ENCODE data around the gene MBOAT7. TPM values are rescaled to one million over a fixed set of nuclear protein-coding genes. Genes with fewer than 3 reads are reported as not detected.

Gene MBOAT7
- total and polyA plus RNA-seq, 2 donors from 2014 or later = 41.6 to 64.4 TPM

GRCh38 chr19:54201980-54202379 is 12.6 kb upstream of the MBOAT7 start:
- Histone ChIP-seq H3K27me3 (ENCODE audit: control insufficient read depth, insufficient read depth, low read length) (no peaks in the 10 kb centered on the region), H3K4me1 (ENCODE audit: control insufficient read depth in 2 of 3, insufficient read depth in 2 of 3, low read depth in 1 of 3, low read length in 3 of 3) (peaks cover 11 to 29% (median 22%) of the 10 kb centered on the region in 3 donors), H3K27ac (ENCODE audit: low read depth in 2 of 2, low read length in 2 of 2) (peak overlapping the region; percentile 4 to 95), H3K4me3 (ENCODE audit: low read length in 3 of 3) (peak overlapping the region in 2 of 3 donors; percentile 92 to 94), H3K36me3 (ENCODE audit: control insufficient read depth in 2 of 3, insufficient read depth in 3 of 3, low read length in 3 of 3) (peaks cover 19 to 36% (median 27%) of the 10 kb centered on the region in 3 donors), H3K9me3 (ENCODE audit: control insufficient read depth in 2 of 3, insufficient read depth in 1 of 3, low read length in 3 of 3) (no peaks in the 10 kb centered on the region), H3K9ac (ENCODE audit: low read length in 3 of 3) (peak overlapping the region in 1 of 3 donors; percentile 94)
- intact Hi-C loops (cut with DNase I) = no loop called here
- DNase-seq (peak in 1 of 5 donors; percentile 18), FAIRE-seq (no peak)
- no peak for TF ChIP-seq CTCF (IDR thresholded peaks at IDR 0.05; ENCODE audit: borderline replicate concordance, extremely low read depth, insufficient read depth)

DNA sequence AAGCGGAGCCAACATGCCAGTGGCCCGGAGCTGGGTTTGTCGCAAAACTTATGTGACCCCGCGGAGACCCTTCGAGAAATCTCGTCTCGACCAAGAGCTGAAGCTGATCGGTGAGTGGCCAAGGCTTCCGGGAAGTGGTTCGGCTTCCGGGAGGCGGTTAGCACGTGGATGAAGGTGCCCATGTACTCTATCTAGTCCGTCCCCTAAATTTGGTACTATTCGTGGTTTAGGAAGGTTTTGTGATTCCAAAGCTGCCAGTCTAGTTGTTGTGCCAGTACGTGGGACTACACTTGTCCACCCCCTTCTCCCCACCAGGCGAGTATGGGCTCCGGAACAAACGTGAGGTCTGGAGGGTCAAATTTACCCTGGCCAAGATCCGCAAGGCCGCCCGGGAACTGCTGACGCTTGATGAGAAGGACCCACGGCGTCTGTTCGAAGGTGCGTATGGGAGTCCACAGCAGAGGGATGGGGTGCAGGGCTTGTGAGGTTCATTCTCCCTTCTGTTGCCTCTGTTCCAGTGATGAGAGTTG is 11.9 kb upstream of the MBOAT7 start:
- FAIRE-seq (no peak), DNase-seq (peak in 1 of 5 donors; percentile 62)
- H3K9ac ChIP-seq (ENCODE audit: low read length in 3 of 3) = peak overlapping the region; percentile 72 to 94 (median 90)
- peak overlapping the region; percentile 84 to 94 (median 92) for H3K4me3 ChIP-seq (ENCODE audit: low read length in 3 of 3)
- intact Hi-C loops (cut with DNase I) = no loop called here
- TF ChIP-seq CTCF (IDR thresholded peaks at IDR 0.05; ENCODE audit: borderline replicate concordance, extremely low read depth, insufficient read depth) = no peak
- H3K4me1 ChIP-seq (ENCODE audit: control insufficient read depth in 2 of 3, insufficient read depth in 2 of 3, low read depth in 1 of 3, low read length in 3 of 3) = peaks cover 11 to 29% (median 22%) of the 10 kb centered on the region in 3 donors
- no peaks in the 10 kb centered on the region for H3K27me3 ChIP-seq (ENCODE audit: control insufficient read depth, insufficient read depth, low read length)
- peaks cover 19 to 29% (median 20%) of the 10 kb centered on the region in 3 donors for H3K36me3 ChIP-seq (ENCODE audit: control insufficient read depth in 2 of 3, insufficient read depth in 3 of 3, low read length in 3 of 3)
- no peaks in the 10 kb centered on the region for H3K9me3 ChIP-seq (ENCODE audit: control insufficient read depth in 2 of 3, insufficient read depth in 1 of 3, low read length in 3 of 3)
- H3K27ac ChIP-seq (ENCODE audit: low read depth in 2 of 2, low read length in 2 of 2) = peak overlapping the region; percentile 95 to 97

GRCh38 chr19:54199401-54199800 is 10.0 kb upstream of the MBOAT7 start:
- intact Hi-C loops (cut with DNase I) = no loop called here
- H3K27ac ChIP-seq (ENCODE audit: low read depth in 2 of 2, low read length in 2 of 2) = no peak overlapping the region
- no peak for FAIRE-seq
- peaks cover 7 to 16% (median 13%) of the 10 kb centered on the region in 3 donors for H3K36me3 ChIP-seq (ENCODE audit: control insufficient read depth in 2 of 3, insufficient read depth in 3 of 3, low read length in 3 of 3)
- no peaks in the 10 kb centered on the region for H3K9me3 ChIP-seq (ENCODE audit: control insufficient read depth in 2 of 3, insufficient read depth in 1 of 3, low read length in 3 of 3)
- no peak overlapping the region for H3K9ac ChIP-seq (ENCODE audit: low read length in 3 of 3)
- peak in 1 of 5 donors; percentile 57 for DNase-seq
- TF ChIP-seq CTCF (IDR thresholded peaks at IDR 0.05; ENCODE audit: borderline replicate concordance, extremely low read depth, insufficient read depth) = no peak
- no peaks in the 10 kb centered on the region for H3K27me3 ChIP-seq (ENCODE audit: control insufficient read depth, insufficient read depth, low read length)
- H3K4me3 ChIP-seq (ENCODE audit: low read length in 3 of 3) = no peak overlapping the region
- H3K4me1 ChIP-seq (ENCODE audit: control insufficient read depth in 2 of 3, insufficient read depth in 2 of 3, low read depth in 1 of 3, low read length in 3 of 3) = peaks cover 11 to 23% (median 13%) of the 10 kb centered on the region in 3 donors

Data from kidney (tissue), 14 donors.